Mesothelial cell of epicardium (in vitro differentiated cells): ENCODE results near the gene PMPCA. TPM values are rescaled to one million over a fixed set of nuclear protein-coding genes. Genes with fewer than 3 reads are reported as not detected.

Experiments
- DNase-seq, 2 experiments: peaks; one replicate each; pipeline ENCODE4 v3.0.0; 2021; ENCODE audit warnings: low spot score in 2 of 2; ENCODE audit not compliant: unreplicated experiment in 2 of 2
- H3K27ac Mint-ChIP-seq: 2 replicates; pipeline ENCODE4 v1.8.0; 2021; ENCODE audit warnings: mixed read lengths
- H3K27me3 Mint-ChIP-seq: 2 replicates; pipeline ENCODE4 v1.8.0; 2021; ENCODE audit warnings: low read depth, mixed read lengths
- H3K36me3 Mint-ChIP-seq: 2 replicates; pipeline ENCODE4 v1.8.0; 2021; ENCODE audit warnings: mixed read lengths
- H3K4me1 Mint-ChIP-seq: 2 replicates; pipeline ENCODE4 v1.8.0; 2021; ENCODE audit warnings: mixed read lengths
- H3K4me3 Mint-ChIP-seq: 2 replicates; pipeline ENCODE4 v1.8.0; 2021; ENCODE audit warnings: mild to moderate bottlenecking, moderate library complexity, mixed read lengths
- H3K9me3 Mint-ChIP-seq: 2 replicates; pipeline ENCODE4 v1.8.0; 2021; ENCODE audit warnings: mixed read lengths
- CTCF ChIP-seq: fragments of 200-600 bp; sonication (generic); IDR thresholded peaks from one replicate; pipeline ENCODE4 v1.5.0; 2021; ENCODE audit warnings: antibody characterized with exemption; ENCODE audit not compliant: unreplicated experiment
- total RNA-seq: library from RNA; stranded (reverse); gene quantifications from 3 replicates; pipeline ENCODE4 v1.2.1, GENCODE V29; 2021

Gene PMPCA
- total RNA-seq, 1 donor from 2014 or later = 74.6 TPM

DNA sequence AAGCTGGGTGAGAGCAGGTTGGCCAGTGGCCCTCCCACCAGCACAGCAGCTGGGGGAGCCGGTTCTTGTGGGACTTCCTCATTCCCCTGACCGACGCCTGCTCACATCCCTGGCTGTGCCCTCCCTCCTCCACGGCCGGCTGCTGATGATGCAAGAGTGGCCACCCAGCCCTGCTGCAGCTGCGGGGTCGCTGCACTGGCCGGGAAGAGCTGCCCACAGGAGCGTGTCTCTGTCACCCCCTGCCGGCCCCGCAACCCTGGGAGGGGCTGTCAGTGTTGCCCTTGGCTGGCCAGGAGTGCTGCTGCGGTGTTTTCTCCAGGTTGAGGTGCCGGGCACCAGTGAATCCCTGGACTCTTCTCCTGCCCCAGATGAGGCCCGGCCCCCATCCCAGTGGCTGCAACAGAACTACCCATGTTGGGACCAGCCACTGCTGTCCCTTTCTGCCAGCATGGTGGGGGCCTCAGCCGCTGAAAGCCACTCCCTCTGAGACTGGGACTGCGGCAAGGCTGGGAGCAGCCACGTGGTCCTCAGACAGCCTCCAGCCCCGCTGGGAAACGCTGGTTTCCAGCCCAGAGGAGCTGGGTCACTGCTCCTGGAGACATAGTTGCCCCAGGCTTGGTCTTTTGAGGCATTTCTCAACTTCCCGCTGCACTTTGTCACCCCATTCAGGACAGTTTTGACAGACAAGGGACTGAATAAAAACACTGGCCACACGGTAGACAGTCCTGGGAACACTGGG, 37.7 kb upstream of the PMPCA start:
- no peak for TF ChIP-seq CTCF
- Mint-ChIP-seq H3K4me3 (peak overlapping the region; percentile 37), H3K27ac (peak overlapping the region; percentile 47), H3K36me3 (no peaks in the 10 kb centered on the region), H3K9me3 (no peaks in the 10 kb centered on the region), H3K27me3 (no peaks in the 10 kb centered on the region), H3K4me1 (peaks cover 13% of the 10 kb centered on the region)
- no peak for DNase-seq

DNA sequence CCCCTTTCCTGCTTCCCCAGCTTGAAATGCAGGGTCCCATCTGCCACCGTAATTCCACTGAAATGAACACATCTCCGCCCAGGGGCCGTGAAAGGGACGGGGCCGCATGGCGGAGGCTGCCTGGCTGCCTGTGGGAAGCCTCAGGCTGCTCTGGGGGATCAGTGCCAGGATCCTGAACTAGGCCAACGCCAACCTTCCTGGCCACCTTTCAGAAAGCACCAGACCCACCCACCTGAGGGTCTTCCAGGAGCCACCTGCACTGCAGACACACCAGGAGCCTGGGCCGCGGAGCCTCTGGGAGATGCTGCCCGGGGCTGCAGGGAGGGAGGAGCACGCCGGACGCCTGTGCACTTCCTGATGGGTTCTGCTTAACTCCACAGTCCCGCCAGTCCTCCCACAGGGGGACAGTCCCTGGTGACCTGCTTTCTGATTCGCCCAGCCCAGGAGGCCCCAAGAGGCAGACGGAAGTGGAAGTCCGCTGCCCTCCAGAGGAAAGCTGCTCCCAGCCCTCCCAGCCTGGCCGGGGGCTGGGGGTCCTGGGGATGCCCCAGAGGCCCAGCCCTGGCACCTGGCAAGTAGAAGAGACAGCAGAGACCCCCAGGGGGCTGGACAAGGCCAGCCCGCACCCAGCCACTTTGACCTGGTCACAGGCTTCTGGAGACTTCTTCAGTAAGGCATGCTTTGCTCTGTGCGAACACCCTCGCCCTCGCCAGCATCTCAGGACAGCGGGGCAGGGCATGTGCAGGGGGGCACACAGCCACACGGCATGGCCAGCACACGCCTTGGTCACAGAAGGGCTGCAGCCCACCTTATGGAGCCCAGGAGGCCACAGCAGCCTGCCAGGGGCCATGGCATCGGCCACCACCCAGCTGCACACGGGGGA, 36.9 kb upstream of the PMPCA start, which contains the start of gene CARD9:
Gene CARD9, minus strand, starts transcription at position 370 of the 883 bp plus-strand sequence. CDS start 1,591 bp downstream, outside the sequence.
- peaks cover 13% of the 10 kb centered on the region for H3K4me1 Mint-ChIP-seq
- H3K27ac Mint-ChIP-seq = peak within 1 kb of the TSS; percentile 47

DNA sequence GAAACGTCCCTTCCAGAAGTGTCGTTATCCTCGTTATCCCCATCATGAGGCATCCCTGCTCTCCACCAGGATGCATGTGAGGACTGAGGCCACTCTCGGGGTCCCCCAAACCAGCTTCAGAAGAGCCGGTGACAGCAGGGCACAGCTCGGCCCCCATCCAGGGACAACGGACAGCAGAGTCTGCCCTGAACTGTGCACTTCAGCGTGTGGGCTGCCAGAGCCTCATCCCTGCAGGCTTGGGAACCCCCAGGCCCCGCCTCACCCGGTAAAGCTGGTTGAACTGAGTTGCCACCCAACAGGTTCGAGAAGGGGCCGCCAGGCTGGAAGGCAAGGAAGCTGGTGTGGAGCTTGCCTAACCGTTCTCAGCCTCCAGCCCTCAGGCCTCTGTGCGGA, 36.3 kb upstream of the PMPCA start:
- no peak overlapping the region for H3K27ac Mint-ChIP-seq
- TF ChIP-seq CTCF = no peak
- no peak overlapping the region for H3K4me3 Mint-ChIP-seq
- H3K4me1 Mint-ChIP-seq = peaks cover 13% of the 10 kb centered on the region
- no peak for DNase-seq
- no peaks in the 10 kb centered on the region for H3K9me3 Mint-ChIP-seq
- H3K36me3 Mint-ChIP-seq = no peaks in the 10 kb centered on the region
- H3K27me3 Mint-ChIP-seq = no peaks in the 10 kb centered on the region

More for the DNA sequence above, 36.9 kb upstream of the PMPCA start, which contains the start of gene CARD9:
- Mint-ChIP-seq H3K4me3 (peak within 1 kb of the TSS; percentile 37), H3K36me3 (no peaks in the 10 kb centered on the region), H3K27me3 (no peaks in the 10 kb centered on the region), H3K9me3 (no peaks in the 10 kb centered on the region)
- TF ChIP-seq CTCF = no peak
- no peak for DNase-seq

GRCh38 chr9:136375096-136375495, 35.4 kb upstream of the PMPCA start:
- Mint-ChIP-seq H3K9me3 (no peaks in the 10 kb centered on the region), H3K27ac (no peak overlapping the region), H3K4me3 (no peak overlapping the region), H3K27me3 (no peaks in the 10 kb centered on the region), H3K4me1 (peaks cover 13% of the 10 kb centered on the region), H3K36me3 (no peaks in the 10 kb centered on the region)
- no peak for DNase-seq
- no peak for TF ChIP-seq CTCF

DNA sequence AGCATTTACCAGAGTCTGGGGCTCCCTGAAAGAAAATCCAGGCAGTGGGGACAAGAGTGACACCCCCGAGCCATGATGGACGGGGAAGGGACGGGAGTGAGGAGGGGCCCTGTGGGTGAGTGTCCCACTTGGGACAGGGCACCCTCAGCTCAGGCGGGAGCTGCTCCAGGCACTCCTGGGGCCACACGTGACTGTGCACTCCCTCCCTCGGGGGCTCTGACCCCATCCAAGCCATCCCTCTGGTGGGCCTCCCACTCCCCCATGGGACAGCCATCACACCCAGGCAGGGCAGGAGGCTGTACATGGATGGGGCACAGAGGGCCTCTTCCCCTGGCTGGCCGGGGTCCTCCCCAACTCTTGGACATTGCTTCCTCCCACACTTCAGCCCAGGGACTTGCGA, 34.0 kb upstream of the PMPCA start:
- Mint-ChIP-seq H3K27me3 (no peaks in the 10 kb centered on the region), H3K4me1 (peaks cover 13% of the 10 kb centered on the region), H3K36me3 (no peaks in the 10 kb centered on the region), H3K4me3 (no peak overlapping the region), H3K9me3 (no peaks in the 10 kb centered on the region), H3K27ac (no peak overlapping the region)
- TF ChIP-seq CTCF = no peak
- DNase-seq = no peak
